Activated T-cell treated with anti-CD3 and anti-CD28 coated beads, Interleukin-2, amount 50 U/mL, for 72 hours (primary cell): ENCODE data around the gene MAML2. TPM values are rescaled to one million over a fixed set of nuclear protein-coding genes. Genes with fewer than 3 reads are reported as not detected.

Experiments used
- ATAC-seq, 2 donors: fragments of 150-1000 bp; cut with Tn5 transposase; replicated peaks in 1 of 2; 2 replicates each; pipeline ENCODE4 v1.10.0; 2021; ENCODE audit warnings: moderate library complexity in 2 of 2, mild to moderate bottlenecking in 1 of 2
- DNase-seq, 2 donors: peaks; one replicate each; pipeline ENCODE4 v3.0.0; 2021 to 2022; ENCODE audit warnings: mixed read lengths in 1 of 2
- H3K27ac Mint-ChIP-seq: one replicate; pipeline ENCODE4 v1.8.0; 2022; ENCODE audit warnings: mild to moderate bottlenecking, moderate library complexity, mixed read lengths
- H3K27me3 Mint-ChIP-seq: one replicate; pipeline ENCODE4 v1.8.0; 2022; ENCODE audit warnings: low read depth, mixed read lengths
- H3K36me3 Mint-ChIP-seq, 2 donors: one replicate each; pipeline ENCODE4 v1.8.0; 2022; ENCODE audit warnings: mixed read lengths in 2 of 2, mild to moderate bottlenecking in 1 of 2; ENCODE audit not compliant: insufficient read depth in 2 of 2
- H3K4me1 Mint-ChIP-seq: one replicate; pipeline ENCODE4 v1.8.0; 2022; ENCODE audit warnings: low read depth, mixed read lengths
- H3K4me3 Mint-ChIP-seq, 2 donors: one replicate each; pipeline ENCODE4 v1.8.0; 2022; ENCODE audit warnings: mild to moderate bottlenecking in 2 of 2, mixed read lengths in 2 of 2, moderate library complexity in 2 of 2
- H3K9me3 Mint-ChIP-seq, 2 donors: one replicate each; pipeline ENCODE4 v1.8.0; 2022; ENCODE audit warnings: mixed read lengths in 2 of 2
- total RNA-seq, 2 donors: library from RNA; stranded (reverse); gene quantifications; one replicate each; pipeline ENCODE4 v1.2.3, GENCODE V29; 2022

The MAML2 gene
- total RNA-seq, 2 donors from 2014 or later = 30.5 to 34.6 TPM

- no peaks in the 10 kb centered on the region for H3K9me3 Mint-ChIP-seq
- peak overlapping the region; percentile 64 to 75 for H3K4me3 Mint-ChIP-seq
- peaks cover 92% of the 10 kb centered on the region for H3K4me1 Mint-ChIP-seq
- no peaks in the 10 kb centered on the region for H3K27me3 Mint-ChIP-seq
- peak in 1 of 2 donors; percentile 6 for ATAC-seq
- H3K36me3 Mint-ChIP-seq = peaks cover 8 to 17% of the 10 kb centered on the region in 2 donors
- peak overlapping the region; percentile 89 for H3K27ac Mint-ChIP-seq
- DNase-seq = no peak
Observed at GRCh38 chr11:96228910-96229309, 114.1 kb downstream of the MAML2 start.

DNA sequence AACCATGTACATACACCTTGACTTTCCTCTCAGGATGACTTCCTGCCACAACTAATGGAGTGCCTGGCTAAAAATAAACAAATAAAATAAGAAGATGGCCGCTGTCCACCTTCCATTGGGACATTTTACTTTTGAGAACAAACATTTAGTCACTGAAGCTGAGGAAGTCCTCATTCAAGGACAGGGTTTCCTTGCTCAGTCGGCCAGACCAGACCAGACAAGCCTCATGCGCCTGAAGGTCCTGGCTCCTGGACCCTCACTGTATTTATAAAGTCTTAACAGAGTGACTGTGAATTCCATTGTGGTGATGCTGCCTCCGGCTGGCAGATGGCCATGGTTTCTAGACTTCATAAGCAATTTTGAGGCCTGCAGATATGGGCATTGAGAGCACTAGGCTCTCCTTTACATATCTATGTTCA is 114.5 kb downstream of the MAML2 start:
- H3K9me3 Mint-ChIP-seq = no peaks in the 10 kb centered on the region
- no peaks in the 10 kb centered on the region for H3K27me3 Mint-ChIP-seq
- DNase-seq = no peak
- H3K36me3 Mint-ChIP-seq = peaks cover 7 to 13% of the 10 kb centered on the region in 2 donors
- peak overlapping the region in 1 of 2 donors; percentile 24 for H3K4me3 Mint-ChIP-seq
- H3K4me1 Mint-ChIP-seq = peaks cover 91% of the 10 kb centered on the region
- no peak for ATAC-seq
- H3K27ac Mint-ChIP-seq = peak overlapping the region; percentile 89

DNA sequence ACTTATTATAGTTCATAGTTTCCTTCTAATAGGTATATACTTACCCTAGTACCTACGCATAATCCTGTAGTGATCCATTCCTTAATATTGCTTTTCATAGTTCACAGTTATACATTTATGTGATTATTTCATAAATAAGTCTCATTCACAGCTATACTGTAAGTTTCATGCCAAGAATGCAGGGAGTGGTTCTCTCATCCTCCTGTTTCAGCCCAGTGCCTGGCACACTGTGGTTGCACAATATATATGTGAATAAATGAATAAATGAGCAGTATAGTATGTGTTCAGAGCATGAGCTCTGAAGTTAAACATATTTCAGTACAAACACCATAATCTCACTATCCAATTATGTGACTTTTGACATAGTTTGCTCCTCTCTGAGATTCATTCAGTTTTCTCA is 115.8 kb downstream of the MAML2 start:
- peaks cover 90% of the 10 kb centered on the region for H3K4me1 Mint-ChIP-seq
- no peak for DNase-seq
- no peak for ATAC-seq
- H3K9me3 Mint-ChIP-seq = no peaks in the 10 kb centered on the region
- H3K27ac Mint-ChIP-seq = peak overlapping the region; percentile 89
- H3K36me3 Mint-ChIP-seq = peaks cover 7 to 14% of the 10 kb centered on the region in 2 donors
- H3K27me3 Mint-ChIP-seq = no peaks in the 10 kb centered on the region
- H3K4me3 Mint-ChIP-seq = no peak overlapping the region

DNA sequence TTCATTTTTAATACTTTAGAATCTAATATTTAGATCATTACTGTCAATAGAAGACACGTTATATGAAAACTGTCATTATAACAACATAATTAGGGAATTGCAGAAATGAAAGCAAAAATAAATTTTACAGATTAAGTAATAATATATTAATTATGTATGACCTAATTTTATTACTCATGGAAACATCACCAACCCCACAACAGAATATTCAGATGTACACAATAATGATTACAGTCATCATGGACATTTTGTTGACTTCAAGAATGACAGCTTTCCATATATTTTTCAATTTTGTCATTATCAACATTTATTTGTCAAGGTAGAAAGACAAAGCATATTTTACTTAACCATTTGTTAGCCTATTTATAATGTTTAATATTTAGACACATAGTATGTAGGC is 119.9 kb downstream of the MAML2 start:
- H3K9me3 Mint-ChIP-seq = no peaks in the 10 kb centered on the region
- H3K4me1 Mint-ChIP-seq = peaks cover 90% of the 10 kb centered on the region
- ATAC-seq = no peak
- H3K27ac Mint-ChIP-seq = peak overlapping the region; percentile 73
- H3K27me3 Mint-ChIP-seq = no peaks in the 10 kb centered on the region
- DNase-seq = no peak
- H3K36me3 Mint-ChIP-seq = peaks cover 4 to 11% of the 10 kb centered on the region in 2 donors
- no peak overlapping the region for H3K4me3 Mint-ChIP-seq

GRCh38 chr11:96222102-96222501 is 120.9 kb downstream of the MAML2 start:
- H3K9me3 Mint-ChIP-seq = no peaks in the 10 kb centered on the region
- DNase-seq = no peak
- H3K4me1 Mint-ChIP-seq = peaks cover 90% of the 10 kb centered on the region
- no peak for ATAC-seq
- no peaks in the 10 kb centered on the region for H3K27me3 Mint-ChIP-seq
- peaks cover 4 to 11% of the 10 kb centered on the region in 2 donors for H3K36me3 Mint-ChIP-seq
- H3K27ac Mint-ChIP-seq = peak overlapping the region; percentile 64
- H3K4me3 Mint-ChIP-seq = peak overlapping the region; percentile 61 to 68

- no peak for DNase-seq
- Mint-ChIP-seq H3K27me3 (no peaks in the 10 kb centered on the region), H3K36me3 (peaks cover 4 to 11% of the 10 kb centered on the region in 2 donors), H3K4me1 (peaks cover 93% of the 10 kb centered on the region), H3K27ac (peak overlapping the region; percentile 64), H3K4me3 (peak overlapping the region; percentile 61 to 68), H3K9me3 (no peaks in the 10 kb centered on the region)
- peak; percentile 62 to 71 for ATAC-seq
Observed at GRCh38 chr11:96221244-96222070, 121.5 kb downstream of the MAML2 start.

GRCh38 chr11:96219981-96220623 is 122.9 kb downstream of the MAML2 start:
- DNase-seq (peak in 1 of 2 donors; percentile 0), ATAC-seq (no peak)
- Mint-ChIP-seq H3K27ac (peak overlapping the region; percentile 90), H3K27me3 (no peaks in the 10 kb centered on the region), H3K4me1 (peaks cover 95% of the 10 kb centered on the region), H3K4me3 (peak overlapping the region in 1 of 2 donors; percentile 56), H3K9me3 (no peaks in the 10 kb centered on the region), H3K36me3 (peaks cover 4 to 8% of the 10 kb centered on the region in 2 donors)

- peak overlapping the region; percentile 92 for H3K27ac Mint-ChIP-seq
- no peak for DNase-seq
- ATAC-seq = no peak
- H3K4me1 Mint-ChIP-seq = peaks cover 93% of the 10 kb centered on the region
- peaks cover 2 to 3% of the 10 kb centered on the region in 2 donors for H3K36me3 Mint-ChIP-seq
- no peaks in the 10 kb centered on the region for H3K9me3 Mint-ChIP-seq
- H3K27me3 Mint-ChIP-seq = no peaks in the 10 kb centered on the region
- peak overlapping the region in 1 of 2 donors; percentile 28 for H3K4me3 Mint-ChIP-seq
Observed at GRCh38 chr11:96218901-96219300, 124.1 kb downstream of the MAML2 start.

- Mint-ChIP-seq H3K36me3 (peaks cover 0 to 3% of the 10 kb centered on the region in 2 donors), H3K27me3 (no peaks in the 10 kb centered on the region), H3K27ac (peak overlapping the region; percentile 84), H3K9me3 (no peaks in the 10 kb centered on the region), H3K4me3 (no peak overlapping the region), H3K4me1 (peaks cover 95% of the 10 kb centered on the region)
- DNase-seq (no peak), ATAC-seq (no peak)
Observed at GRCh38 chr11:96218006-96218405, 125.0 kb downstream of the MAML2 start.

DNA sequence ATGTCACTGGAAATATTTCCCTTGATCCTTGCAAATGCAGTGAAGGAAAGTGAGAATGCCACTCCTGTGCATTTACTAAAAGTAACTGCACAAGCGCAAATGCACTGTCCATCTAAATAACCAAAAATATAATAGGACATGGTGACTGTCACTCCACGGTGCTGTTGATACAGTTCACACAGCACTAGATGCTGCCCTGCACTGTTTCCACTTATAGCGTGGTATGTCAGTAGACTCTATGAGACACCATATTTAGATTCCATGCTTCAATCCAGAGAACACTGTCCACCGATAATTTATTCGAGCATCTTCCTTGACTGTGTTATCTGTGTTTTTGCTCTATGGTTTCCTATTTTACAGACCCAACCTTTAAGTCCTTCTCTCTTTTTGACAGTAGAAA is 125.8 kb downstream of the MAML2 start:
- Mint-ChIP-seq H3K27ac (peak overlapping the region; percentile 84), H3K4me3 (peak overlapping the region; percentile 37 to 48), H3K27me3 (no peaks in the 10 kb centered on the region), H3K9me3 (no peaks in the 10 kb centered on the region), H3K4me1 (peaks cover 98% of the 10 kb centered on the region), H3K36me3 (peaks cover 0 to under 1% of the 10 kb centered on the region in 2 donors)
- ATAC-seq = no peak
- no peak for DNase-seq

- Mint-ChIP-seq H3K27me3 (no peaks in the 10 kb centered on the region), H3K9me3 (no peaks in the 10 kb centered on the region), H3K36me3 (no peaks in the 10 kb centered on the region), H3K4me3 (peak overlapping the region; percentile 78 to 86), H3K27ac (peak overlapping the region; percentile 98), H3K4me1 (peaks cover 98% of the 10 kb centered on the region)
- DNase-seq = no peak
- ATAC-seq = no peak
Observed at GRCh38 chr11:96215826-96216225, 127.2 kb downstream of the MAML2 start.

DNA sequence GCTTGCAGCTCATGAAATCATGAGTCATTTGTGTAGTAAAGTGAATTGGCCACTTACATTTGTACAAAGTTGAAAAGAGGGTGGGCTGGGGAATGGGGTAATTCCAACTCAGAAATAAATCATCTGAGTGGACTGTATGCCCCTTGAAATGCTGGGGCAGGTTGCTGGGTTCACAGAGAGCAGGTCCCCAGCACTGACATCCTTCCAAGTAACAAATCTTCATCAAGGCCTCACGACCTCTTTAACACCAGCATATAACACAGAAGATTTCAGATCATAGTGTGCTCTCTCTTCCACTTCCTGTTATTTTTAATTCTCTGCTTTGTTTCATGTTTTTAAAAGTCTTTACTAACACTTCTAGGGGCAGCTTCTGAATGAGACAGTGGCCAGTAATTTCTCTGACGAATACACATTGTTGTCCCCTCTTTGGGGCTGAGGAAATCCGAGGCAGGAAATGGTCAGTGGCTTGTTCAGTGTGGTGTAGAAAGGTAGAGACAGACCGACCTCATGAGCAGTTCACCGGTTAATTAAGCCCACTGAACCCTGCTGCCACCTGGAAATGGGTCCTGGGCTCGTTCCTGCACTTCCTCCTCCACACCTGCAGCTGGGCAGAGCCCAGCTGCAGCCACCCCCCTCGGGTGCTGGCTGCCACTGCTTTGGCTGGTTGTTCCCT is 127.7 kb downstream of the MAML2 start:
- H3K9me3 Mint-ChIP-seq = no peaks in the 10 kb centered on the region
- H3K27me3 Mint-ChIP-seq = no peaks in the 10 kb centered on the region
- peak; percentile 39 to 55 for DNase-seq
- peaks cover 98% of the 10 kb centered on the region for H3K4me1 Mint-ChIP-seq
- no peaks in the 10 kb centered on the region for H3K36me3 Mint-ChIP-seq
- H3K4me3 Mint-ChIP-seq = peak overlapping the region; percentile 78 to 86
- peak; percentile 59 to 63 for ATAC-seq
- peak overlapping the region; percentile 98 for H3K27ac Mint-ChIP-seq

- Mint-ChIP-seq H3K4me1 (peaks cover 96% of the 10 kb centered on the region), H3K4me3 (peak overlapping the region; percentile 78 to 86), H3K27ac (peak overlapping the region; percentile 98), H3K36me3 (no peaks in the 10 kb centered on the region), H3K27me3 (no peaks in the 10 kb centered on the region), H3K9me3 (no peaks in the 10 kb centered on the region)
- ATAC-seq (no peak), DNase-seq (no peak)
Observed at GRCh38 chr11:96214777-96215109, 128.3 kb downstream of the MAML2 start.
